ENCODE measurements around the gene CAPN7. TPM values are rescaled to one million over a fixed set of nuclear protein-coding genes. Genes with fewer than 3 reads are reported as not detected.

The CAPN7 gene
- total and polyA plus RNA-seq, 12 donors: 8.9 to 38.0 (median 26.4) TPM

DNA sequence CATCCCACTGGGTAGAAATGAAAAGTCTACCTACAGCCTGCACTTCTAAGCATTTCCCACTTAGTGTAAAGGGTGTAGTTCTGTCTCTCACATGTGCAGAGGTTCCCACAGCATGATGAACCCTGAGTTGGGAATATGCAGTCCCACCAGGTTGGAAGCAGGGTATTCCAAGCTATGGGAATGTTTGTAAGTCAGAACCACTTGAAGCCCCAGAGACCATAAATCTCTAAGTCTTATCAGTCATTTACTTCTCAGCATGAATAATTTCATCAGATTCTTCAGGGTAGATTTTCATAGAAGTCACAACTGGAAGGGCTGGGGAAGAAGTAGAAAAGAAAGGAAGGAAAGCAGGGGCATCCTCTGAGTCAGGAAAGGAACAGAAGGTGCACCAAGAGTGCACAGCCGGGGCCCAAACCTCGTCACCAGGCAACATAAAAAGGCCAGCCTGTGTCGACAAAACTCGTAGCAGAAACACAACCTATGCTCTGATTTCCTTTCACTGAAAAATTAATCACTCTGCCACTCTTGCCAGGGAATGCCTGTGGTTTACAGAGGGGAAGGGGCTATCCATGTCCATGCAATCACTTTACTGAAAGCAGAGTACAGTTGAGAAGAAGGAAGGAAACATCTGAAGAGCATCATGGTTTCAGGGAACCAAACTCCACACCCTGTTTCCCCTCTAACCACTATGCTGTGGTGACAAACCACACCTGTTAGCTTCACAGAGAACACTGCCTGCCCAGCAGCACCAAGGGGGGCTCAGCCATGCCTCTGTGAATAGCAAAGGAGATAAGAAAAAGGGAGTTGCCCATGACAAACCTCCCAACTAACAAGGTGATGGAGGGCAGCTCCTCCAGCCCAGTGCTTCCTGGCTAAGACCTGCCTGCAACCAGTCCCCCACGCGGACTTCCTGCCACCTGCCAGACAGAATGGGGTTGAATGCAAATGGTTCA is 85.8 kb downstream of the CAPN7 start:
- TF ChIP-seq, protein P1, sequence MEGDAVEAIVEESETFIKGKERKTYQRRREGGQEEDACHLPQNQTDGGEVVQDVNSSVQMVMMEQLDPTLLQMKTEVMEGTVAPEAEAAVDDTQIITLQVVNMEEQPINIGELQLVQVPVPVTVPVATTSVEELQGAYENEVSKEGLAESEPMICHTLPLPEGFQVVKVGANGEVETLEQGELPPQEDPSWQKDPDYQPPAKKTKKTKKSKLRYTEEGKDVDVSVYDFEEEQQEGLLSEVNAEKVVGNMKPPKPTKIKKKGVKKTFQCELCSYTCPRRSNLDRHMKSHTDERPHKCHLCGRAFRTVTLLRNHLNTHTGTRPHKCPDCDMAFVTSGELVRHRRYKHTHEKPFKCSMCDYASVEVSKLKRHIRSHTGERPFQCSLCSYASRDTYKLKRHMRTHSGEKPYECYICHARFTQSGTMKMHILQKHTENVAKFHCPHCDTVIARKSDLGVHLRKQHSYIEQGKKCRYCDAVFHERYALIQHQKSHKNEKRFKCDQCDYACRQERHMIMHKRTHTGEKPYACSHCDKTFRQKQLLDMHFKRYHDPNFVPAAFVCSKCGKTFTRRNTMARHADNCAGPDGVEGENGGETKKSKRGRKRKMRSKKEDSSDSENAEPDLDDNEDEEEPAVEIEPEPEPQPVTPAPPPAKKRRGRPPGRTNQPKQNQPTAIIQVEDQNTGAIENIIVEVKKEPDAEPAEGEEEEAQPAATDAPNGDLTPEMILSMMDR (IDR thresholded peaks at IDR 0.05): no peak
- DNase-seq: no peak
- intact Hi-C loops (cut with DNase I): no loop called here
- Histone ChIP-seq H3K9me3 (no peaks in the 10 kb centered on the region), H3K4me1 (peaks cover 7 to 99% (median 44%) of the 10 kb centered on the region in 9 donors), H3K27me3 (no peaks in the 10 kb centered on the region), H3K27ac (peak overlapping the region in 7 of 10 donors; percentile 49 to 96 (median 59)), H3K4me3 (no peak overlapping the region), H3K36me3 (peaks cover 0 to 5% (median 0%) of the 10 kb centered on the region in 9 donors)
- 56 to 63% methylated on average over 6 of the region's 6 CpGs for WGBS, 2 donors
- ATAC-seq: peak in 2 of 8 donors; percentile 13 to 18

DNA sequence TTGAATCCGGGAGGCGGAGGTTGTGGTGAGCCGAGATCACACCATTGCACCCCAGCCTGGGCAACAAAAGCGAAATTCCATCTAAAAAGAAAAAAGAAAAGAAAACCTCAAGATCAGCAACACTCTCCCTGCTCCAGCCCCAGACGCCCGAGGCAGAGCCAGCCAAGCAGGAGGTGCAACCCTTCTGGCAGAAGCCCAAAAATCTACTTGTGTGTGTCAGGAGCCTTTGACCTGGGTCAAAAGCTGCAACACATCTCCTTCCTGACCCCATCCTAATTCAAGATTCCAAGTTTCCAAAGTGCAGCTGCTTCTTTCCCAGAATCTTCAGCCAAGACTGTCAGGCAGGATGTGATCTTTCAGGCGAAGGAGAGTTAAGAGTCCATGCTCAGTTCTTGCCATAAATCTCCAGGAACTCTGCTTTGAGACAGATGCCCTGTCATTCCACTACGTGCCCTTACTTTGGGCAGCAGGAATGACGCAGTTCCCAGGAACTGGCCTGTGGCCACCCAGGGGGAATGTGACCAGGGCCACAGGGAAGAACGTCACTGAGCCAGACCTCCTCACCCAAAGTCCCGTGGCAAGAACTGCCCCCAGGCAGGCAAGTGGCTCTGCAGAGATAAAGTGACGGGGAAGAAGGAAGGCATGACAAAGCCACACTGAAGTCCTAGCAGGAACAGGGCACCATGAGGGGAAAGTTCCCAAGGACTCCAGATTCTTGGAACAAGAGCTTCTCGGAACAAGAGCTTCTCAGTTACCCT is 86.9 kb downstream of the CAPN7 start:
- peak; percentile 43 to 57 for DNase-seq
- peak overlapping the region in 8 of 10 donors; percentile 7 to 96 (median 56) for H3K27ac ChIP-seq
- intact Hi-C loops (cut with DNase I): no loop called here
- no peaks in the 10 kb centered on the region for H3K9me3 ChIP-seq
- no peaks in the 10 kb centered on the region for H3K36me3 ChIP-seq
- H3K4me3 ChIP-seq: no peak overlapping the region
- TF ChIP-seq, protein P1 (IDR thresholded peaks at IDR 0.05): no peak
- 48 to 62% methylated on average over 13 of the region's 13 CpGs for WGBS, 2 donors
- peaks cover 3 to 93% (median 35%) of the 10 kb centered on the region in 9 donors for H3K4me1 ChIP-seq
- no peaks in the 10 kb centered on the region for H3K27me3 ChIP-seq
- ATAC-seq: peak; percentile 26 to 63 (median 50)

DNA sequence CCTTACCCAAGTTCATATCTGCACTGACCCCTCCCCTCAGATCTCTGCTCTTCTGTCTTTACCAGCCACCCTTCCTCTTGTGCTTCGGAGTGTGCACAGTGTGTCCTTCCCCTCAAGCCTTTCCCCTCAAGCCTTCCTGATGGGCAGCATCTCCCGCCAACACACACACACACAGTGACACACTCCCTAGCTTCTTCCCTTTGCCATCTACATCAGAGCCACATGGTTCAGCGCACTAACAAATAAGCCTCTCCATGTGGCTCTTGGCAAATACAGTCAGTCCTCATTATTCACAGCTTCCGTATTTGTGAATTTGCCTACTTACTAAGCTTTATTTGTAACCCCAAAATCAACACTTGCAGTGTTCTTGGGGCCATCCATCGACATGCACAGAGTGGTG is 88.9 kb downstream of the CAPN7 start:
- no peaks in the 10 kb centered on the region for H3K9me3 ChIP-seq
- no peak overlapping the region for H3K4me3 ChIP-seq
- WGBS, 2 donors: 85 to 91% methylated on average over 5 of the region's 5 CpGs
- intact Hi-C loops (cut with DNase I): no loop called here
- H3K27me3 ChIP-seq: no peaks in the 10 kb centered on the region
- TF ChIP-seq, protein P1 (IDR thresholded peaks at IDR 0.05): no peak
- peak overlapping the region in 9 of 10 donors; percentile 3 to 96 (median 67) for H3K27ac ChIP-seq
- DNase-seq (no peak), ATAC-seq (peak; percentile 26 to 65 (median 48))
- H3K4me1 ChIP-seq: peaks cover 3 to 88% (median 48%) of the 10 kb centered on the region in 9 donors
- H3K36me3 ChIP-seq: no peaks in the 10 kb centered on the region

DNA sequence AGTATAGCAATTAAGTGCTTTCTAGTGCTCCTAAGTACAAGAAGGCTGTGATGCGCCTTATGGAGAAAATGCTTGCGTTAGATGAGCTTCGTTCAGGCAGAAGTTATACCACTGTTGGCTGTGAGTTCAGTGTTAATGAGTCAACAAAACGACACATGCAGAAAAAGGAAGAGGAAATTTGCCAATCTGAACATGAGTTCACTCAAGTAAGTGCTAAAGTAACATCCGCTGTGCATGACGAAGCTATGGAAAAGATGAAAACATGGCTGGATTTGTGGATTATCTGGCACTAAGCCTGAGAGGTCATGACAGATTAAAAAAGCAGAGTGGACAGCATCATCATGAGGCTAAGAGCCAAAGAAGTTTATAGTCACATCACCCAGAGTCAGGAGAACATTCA is 89.5 kb downstream of the CAPN7 start:
- ATAC-seq (peak; percentile 32 to 69 (median 58)), DNase-seq (peak in 1 of 2 donors; percentile 65)
- Histone ChIP-seq H3K9me3 (no peaks in the 10 kb centered on the region), H3K27ac (peak overlapping the region in 9 of 10 donors; percentile 3 to 96 (median 67)), H3K27me3 (no peaks in the 10 kb centered on the region), H3K36me3 (no peaks in the 10 kb centered on the region), H3K4me1 (peaks cover 3 to 88% (median 52%) of the 10 kb centered on the region in 9 donors), H3K4me3 (no peak overlapping the region)
- TF ChIP-seq, protein P1 (IDR thresholded peaks at IDR 0.05): no peak
- intact Hi-C loops (cut with DNase I): no loop called here
- WGBS, 2 donors: 49 to 55% methylated on average over 6 of the region's 6 CpGs
